ACHN (cell line): ENCODE results near the gene GBX1.

ENCODE experiments used
- DNase-seq: peaks from one replicate; pipeline ENCODE4 v3.0.0-alpha.2; 2015
- in situ Hi-C: cut with HindIII; loops from 2 replicates; pipeline ENCODE4 v1.10.0; 2017; ENCODE audit warnings: low sequenced_read_pairs, low pct_ligation_motif_present, low pct_unique_long_range_greater_than_20kb

The GBX1 gene

DNA sequence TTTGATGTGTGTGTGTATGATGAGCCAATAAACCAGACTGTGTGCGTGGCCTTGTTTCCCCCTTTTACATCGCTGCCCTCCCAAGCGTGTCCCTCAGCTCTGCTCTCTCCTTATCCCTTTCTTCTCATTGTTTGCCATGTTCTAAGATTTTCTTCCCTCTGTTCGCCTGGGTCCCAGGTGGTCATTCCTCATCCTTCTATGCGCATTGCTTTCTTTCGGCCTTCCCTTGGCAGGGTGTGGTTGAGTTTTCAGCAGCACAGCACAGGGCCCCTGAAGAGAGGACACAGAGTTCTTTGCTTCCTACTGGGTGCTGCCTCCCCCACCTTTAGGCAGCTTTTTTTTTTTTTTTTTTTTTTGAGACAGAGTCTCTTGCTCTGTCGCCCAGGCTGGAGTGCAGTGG, 23.1 kb downstream of the GBX1 start:
- no peak for DNase-seq
- in situ Hi-C loops = no loop called here

DNA sequence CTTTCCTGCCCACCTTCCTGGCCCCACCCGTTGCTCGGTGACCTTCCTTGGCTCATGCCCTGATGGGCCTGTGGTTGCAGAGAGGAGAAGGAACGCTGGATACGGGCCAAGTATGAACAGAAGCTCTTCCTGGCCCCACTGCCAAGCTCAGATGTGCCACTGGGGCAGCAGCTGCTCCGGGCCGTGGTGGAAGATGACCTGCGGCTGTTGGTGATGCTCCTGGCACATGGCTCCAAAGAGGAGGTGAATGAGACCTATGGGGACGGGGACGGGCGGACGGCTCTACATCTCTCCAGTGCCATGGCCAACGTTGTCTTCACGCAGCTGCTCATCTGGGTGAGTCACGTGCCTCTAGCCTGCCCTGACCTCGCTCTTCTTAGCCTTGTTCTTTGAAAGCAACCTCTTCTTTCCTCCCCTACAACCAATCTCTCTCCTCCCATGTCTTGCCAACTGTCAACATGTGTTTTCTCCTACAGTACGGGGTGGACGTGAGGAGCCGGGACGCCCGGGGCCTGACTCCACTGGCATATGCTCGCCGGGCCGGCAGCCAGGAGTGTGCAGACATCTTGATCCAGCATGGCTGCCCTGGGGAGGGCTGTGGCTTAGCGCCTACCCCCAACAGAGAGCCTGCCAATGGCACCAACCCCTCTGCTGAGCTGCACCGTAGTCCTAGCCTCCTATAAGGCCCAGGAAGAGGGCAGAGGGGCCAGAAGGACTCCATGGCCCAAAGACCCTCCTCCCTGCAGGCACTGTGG, 24.1 kb downstream of the GBX1 start:
- in situ Hi-C loops = no loop called here
- no peak for DNase-seq

DNA sequence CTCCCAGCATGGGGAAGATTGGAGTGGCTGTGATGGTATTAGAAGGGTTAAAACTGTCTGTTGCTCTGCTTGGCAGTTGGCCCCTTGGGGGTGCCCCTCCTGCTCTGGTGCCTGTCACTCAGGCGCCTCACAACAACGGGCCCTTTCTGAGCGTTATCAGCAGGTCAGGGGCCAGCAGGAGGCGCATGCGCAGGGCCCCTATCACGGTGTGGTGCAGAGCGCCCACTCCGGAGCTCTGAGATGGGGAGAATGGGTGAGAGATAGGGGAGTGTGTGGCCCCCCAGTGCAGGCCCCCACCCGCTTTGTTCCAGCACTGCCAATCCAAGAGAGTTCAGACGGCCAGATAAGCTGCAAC, 24.8 kb downstream of the GBX1 start:
- no peak for DNase-seq
- in situ Hi-C loops = no loop called here

DNA sequence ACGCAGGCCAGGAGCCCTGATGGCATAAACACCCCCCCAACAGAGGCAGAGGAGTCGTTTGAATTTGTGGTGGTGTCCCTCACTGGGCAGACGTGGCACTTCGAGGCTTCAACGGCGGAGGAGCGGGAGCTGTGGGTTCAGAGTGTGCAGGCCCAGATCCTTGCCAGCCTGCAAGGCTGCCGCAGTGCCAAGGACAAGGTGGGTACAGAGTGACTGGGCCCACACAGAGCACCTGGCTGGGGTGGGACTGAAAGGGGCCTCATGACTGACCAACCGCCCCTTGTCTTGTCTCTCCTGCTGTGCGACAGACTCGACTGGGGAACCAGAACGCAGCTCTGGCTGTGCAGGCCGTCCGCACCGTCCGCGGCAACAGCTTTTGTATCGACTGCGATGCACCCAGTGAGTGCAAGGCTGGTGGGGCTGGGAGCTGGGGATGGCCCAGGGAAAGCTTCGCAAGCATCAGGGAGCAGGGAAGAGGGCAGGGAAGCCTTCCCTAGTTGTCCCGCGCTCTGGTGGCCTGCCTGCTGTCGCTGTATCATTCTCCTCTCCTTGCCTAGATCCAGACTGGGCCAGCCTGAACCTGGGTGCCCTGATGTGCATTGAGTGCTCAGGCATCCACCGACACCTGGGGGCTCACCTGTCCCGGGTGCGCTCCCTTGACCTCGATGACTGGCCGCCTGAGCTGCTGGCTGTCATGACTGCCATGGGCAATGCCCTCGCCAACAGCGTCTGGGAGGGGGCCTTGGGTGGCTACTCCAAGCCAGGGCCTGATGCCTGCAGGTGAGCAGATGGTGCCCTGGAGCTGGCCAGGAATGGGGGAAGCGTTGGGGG, 25.4 kb downstream of the GBX1 start:
- no peak for DNase-seq
- in situ Hi-C loops = no loop called here

DNA sequence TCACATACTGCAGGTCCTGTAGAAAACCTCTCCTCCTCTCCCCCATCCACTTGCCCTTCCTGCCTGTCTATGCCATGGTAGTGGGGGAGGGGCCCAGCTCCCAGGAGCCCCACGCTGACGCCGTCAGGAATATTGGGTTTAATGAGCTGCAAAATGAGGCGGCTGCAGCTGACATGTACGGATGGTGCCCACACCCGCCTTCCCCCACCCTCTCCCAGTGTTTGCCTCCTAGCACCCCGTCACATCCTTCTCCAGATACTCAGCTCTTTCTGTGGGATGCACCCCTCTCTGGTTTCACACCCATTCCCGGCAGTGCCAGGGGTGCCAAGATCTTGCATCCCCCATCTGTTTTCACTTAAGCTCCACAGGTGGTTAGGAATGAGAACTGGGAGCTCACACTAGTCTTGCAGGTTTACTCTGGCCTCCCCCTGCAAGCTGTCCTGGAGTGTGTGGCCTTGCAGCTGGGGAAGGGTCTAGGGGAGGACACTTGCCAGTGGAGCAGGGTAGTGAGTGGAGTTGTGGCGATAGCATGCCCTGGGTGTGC, 26.1 kb downstream of the GBX1 start:
- no peak for DNase-seq
- in situ Hi-C loops = no loop called here

DNA sequence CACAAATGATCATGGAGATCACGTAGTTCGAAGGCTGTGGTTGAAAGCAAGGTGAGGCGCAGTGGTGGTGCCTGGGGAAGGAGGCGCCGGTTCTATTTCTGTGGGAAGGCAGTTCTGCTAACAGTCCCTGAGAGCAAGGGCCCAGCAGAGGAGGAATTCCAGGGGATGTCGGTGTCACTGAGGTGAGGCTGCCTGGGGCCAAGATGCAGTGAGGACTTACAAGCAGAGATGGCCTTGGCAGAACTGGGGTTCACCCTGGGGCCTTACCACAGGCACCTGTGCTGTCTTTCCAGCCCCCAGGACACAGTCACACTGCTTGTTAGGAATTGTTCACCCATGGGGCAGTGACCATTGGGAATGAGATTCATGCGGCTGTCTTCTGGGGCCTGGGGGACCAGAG, 26.7 kb downstream of the GBX1 start:
- in situ Hi-C loops = no loop called here
- no peak for DNase-seq

DNA sequence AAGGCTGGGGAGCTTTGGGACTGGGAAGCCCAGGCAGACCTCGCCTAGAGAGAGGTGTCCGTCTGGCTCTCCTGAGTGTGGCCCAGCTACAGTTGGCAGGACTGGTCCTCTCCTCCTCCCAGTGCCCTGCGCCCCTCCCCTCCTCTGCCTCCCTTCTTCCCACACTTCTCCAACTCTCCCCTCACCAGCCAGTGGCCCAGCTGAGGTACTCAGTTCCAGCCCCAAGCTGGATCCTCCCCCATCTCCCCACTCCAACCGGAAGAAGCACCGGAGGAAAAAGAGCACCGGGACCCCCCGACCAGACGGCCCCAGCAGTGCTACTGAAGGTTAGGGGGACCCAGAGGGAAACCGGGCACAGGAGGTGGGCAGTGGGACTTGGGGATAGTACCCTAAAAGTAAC, 27.7 kb downstream of the GBX1 start:
- in situ Hi-C loops = no loop called here
- DNase-seq = no peak

DNA sequence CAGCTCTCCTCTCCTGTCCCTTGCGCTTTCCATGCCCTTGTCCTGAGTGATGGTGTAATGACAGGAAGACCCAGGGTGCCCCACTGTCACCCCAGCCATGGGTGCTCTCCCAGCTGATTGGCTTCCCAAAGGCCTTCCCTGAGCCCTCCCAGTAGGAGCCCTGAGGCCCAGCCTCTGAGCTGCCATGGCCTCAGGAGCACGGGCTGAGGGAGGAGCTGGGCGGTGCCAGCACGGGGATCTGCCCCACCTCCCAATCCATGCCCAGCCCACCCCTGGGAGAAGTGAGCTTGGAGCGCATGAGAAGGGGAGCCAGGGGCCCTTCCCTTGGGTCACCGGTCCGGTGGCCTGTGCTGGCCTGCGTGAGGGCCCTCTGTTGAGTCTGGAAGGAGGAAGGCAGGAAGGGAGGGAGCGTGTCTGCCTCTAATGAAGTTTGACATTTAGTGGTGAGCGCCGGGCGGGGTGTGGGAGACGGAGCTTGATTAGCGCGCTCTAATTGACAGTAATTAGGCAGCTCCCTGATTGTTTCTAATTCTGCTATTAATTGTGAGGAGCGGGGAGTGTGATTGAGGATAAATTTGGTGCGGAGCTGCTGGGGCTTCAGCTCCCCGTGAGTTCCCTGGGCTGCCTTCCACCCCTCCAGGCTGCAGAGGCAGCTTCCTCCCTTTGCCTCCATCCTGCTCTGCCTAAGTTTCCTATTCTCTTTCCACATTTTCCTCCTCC, 28.3 kb downstream of the GBX1 start:
- in situ Hi-C loops = no loop called here
- DNase-seq = no peak

DNA sequence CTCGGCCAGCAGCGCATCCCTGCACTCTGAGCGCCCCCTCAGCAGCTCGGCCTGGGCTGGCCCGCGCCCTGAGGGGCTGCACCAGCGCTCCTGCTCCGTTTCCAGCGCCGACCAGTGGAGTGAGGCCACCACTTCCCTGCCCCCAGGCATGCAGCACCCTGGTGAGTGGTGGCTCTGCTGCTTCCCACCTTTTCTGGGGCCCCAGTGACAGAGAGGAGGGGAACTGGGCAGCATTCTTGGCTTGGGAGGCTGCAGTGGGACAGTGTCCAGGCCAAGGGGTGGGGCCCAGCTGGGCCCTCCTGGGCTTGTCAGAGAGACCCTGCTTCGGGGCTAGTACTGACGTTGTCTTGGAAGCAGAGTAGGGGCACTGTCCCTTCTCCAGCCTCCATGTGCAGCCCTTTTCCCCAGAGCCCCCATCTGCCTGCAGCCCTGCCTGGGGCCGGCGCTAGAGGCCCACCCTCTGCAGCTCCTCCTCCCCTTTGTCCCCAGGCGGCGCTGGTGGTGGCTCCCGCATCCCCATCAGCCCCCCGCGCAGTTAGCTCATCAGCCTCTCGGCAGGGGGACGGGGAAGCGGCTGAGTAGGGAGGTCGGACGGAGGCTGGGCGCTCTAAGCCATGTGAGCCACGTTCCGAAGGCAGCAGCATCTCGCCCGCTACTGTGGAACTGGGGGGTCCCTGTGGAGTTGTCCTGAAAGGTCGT, 29.2 kb downstream of the GBX1 start:
- DNase-seq = no peak
- in situ Hi-C loops = no loop called here

DNA sequence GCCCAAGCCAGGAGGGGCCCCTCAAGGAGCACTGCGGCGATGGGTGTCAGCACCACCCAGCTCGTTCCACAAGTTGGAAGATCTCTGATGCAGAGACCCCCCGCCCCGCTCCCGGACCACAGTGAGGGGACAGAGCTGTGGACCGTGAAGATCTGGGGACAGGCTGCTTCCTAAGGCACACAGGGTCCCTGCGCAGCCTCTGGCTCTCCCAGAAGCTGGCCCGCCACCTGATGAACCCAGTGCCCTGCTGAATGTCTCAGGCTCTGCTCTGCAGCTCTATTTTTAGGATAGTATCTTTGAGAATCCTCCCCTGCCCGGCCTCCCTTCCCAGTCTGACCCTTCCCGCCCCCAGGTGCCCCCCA, 29.7 kb downstream of the GBX1 start:
- in situ Hi-C loops = no loop called here
- DNase-seq = no peak

DNA sequence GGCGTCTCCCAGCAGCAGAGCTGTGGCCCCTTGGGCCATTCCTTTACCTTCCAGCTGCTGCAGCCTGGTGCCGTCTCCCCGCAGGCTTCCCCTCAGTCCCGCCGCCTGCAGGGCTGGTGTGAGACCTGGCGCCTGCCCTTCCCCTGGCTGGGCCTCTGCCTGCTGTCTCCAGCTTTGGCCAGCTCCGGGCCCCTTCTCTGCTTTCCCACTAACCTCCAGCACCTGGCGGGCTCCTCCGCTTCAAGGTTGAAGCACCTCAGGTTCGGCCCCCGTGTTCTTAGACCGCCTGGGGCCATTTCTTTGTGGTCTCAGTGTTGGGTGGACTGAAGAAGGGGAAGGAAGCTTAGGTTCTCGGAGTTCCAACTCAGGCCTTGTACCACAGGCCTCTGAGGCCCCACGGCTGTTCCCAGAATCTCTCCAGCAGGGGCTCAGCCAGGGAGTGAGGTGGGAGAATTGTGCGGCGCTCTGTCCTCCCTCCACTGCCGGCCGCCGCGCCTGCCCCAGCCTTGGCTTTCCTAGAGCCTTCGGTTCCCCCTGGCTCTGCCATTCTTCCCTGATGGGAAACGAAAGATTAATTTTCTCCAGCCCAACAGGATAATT, 30.3 kb downstream of the GBX1 start:
- no peak for DNase-seq
- in situ Hi-C loops = no loop called here

DNA sequence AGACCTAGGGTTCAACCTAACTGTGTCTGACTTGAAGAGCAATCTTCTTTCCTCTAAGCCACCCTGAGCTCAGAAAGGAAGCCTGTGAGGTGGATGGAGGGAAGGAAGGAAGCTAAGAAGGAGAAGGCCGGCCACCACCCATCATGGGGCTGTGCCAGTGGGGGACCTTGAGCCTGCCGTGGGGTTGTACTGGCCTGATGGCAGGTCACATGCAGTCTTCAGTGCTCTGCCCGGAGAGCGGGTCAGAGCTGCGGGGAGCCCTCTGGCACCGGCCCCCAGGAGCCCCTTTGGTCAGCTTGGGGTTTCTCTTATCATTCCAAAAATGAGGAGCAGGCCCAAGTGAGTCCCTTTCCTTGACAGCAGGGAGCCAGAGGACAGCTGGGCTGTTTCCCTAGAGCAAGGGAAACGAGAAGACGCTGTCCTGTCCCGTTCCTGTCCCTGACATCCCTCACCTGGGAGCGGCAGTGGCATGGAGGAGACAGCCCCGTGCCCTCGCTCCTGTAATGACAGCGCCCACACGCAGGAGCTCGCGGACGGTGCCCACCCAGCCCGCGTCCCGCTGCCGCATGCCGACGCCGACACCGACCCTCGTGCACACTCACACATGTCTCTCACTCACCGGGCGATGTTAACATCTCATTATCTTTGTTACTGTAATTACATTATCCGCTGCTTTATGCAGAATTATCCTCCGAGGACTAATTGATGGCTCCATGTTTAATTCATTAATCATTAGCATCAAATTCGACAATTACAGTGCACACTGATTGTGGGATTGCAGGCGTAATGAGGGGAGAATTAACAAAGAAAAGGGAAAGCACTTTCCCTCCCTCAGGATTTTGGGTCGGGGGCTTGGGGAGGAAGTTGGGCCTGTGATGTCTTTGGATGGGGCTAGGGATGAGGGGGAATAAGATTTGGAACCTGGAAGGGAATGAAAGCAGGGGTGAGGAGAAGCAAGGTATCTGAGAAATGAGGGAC, 31.3 kb downstream of the GBX1 start:
- no peak for DNase-seq
- in situ Hi-C loops = no loop called here

DNA sequence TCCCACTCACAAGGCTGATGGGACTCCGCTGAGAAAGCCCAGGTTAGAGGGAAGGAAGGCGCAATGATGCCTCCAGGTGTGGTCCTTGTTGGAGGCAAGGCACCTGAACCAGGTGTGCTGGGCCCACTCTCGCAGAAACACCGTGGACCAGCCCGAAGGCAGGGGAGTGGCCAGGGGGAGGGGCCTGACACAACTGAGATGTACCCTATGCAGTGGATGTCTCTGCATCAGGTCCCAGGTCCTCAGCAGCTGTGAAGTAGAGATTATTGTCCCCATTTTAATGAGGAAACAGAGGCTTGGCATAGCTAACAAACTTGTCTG, 32.0 kb downstream of the GBX1 start:
- in situ Hi-C loops = no loop called here

DNA sequence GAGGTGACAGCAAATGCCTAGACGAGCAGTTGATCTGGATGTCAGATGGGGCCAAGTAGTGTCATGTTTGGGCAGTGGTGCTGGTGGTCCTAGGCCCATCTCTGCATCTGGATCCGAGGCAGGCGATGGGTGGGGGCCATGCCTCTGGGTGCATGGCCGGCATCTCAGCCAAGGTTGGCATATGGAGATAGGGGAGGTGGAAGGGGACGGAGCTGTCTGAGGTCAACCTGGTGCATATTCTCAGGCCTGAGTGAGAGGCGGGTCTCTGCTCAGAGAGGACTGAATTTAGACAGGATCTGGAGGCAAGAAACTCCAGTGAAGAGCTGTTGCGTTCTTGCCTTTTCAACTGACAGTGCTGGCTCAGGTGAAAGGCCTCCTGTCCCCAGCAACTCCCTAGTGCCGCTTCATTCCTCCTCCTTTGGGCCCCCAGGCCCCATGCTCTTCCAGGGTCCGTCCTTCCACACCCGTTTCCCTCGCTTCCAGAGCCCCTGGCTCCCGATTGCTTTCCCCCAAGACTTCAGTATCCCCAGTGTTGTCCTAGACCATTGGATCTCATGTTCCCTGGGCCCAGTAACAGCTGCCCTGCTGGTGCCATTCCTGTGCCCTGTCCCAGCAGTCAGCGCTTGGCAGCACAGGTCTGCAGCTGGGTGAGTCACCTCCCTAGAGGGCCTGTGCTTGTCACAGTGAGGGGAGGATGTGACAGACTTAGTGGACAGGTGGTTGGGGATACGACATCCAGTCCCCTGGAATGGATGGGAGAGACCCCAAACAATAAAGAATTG, 32.6 kb downstream of the GBX1 start:
- in situ Hi-C loops = no loop called here
- DNase-seq = no peak

More for the DNA sequence above, 32.0 kb downstream of the GBX1 start:
- DNase-seq = no peak

DNA sequence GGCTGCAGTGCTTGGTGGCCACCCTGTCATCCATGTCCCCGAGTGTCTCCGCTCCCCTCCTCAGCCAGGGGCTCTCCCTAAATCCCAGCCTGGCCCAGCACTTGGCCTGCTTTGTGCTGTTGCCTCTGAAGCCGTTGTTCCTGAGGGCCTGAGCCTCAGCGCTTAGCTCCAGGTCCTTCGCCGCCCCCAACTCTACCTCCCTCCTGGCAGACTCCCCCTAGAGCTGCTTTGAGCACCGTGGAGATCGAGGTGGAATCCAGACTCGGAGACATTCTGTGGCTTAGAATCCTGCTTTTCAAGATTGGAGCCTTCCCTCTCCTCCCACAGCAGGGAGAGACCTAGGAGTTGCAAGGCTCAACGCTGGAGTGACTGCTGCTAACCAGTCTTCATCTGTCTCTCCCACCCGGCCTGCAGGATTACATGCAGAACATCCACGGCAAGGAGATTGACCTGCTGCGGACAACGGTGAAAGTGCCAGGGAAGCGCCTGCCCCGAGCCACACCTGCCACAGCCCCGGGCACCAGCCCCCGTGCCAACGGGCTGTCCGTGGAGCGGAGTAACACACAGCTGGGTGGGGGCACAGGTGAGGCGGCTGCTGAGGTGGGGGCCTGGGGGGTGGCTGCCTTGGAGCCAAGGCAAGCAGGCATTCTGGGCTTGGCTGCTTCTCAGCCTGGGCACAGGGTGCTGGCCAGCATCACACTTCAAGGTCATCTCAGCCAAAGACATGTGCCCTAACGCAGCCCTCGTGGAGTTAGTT, 33.3 kb downstream of the GBX1 start:
- in situ Hi-C loops = no loop called here
- DNase-seq = no peak

DNA sequence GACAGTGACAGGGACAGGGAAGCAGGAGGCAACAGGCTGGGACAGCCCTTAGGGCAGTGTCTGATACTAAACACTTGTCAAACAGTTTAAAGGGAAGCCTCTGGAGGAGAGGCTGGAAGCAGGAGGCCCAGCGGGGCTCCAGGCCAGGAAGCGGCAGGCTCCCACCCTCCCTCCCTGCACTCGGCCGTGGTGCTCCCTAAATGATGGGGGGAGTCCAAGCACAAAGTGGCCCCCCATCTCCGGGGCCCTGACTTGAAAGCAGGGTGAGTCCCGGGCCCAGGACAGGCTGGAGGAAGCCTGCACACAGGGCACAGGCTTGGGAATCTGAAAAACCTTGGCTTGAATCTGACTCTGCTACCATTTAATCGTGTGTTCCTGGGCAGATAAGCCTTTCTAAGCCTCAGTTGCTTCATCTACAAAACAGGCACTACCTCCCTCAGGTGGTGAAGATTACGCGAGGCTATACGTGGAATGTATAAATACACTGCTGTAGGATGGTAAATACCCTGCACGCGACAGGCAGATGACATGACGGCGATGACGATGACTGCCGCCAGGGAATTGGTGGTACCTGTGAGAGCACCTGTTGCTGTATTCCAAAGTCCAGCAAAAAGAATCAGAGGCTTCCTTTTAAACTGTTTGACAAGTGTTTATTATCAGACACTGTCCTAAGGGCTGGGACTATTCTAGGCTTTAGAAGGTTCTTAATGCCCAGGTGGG, 34.1 kb downstream of the GBX1 start:
- DNase-seq = no peak
- in situ Hi-C loops = no loop called here
